CD4-positive, alpha-beta T cell (primary cell): Measurements from ENCODE around the gene ATP10A. TPM values are rescaled to one million over a fixed set of nuclear protein-coding genes. Genes with fewer than 3 reads are reported as not detected.

Source experiments
- ATAC-seq: fragments of 200-7000 bp; cut with Tn5 transposase; one replicate; pipeline ENCODE4 v1.10.0; 2022; ENCODE audit warnings: mild to moderate bottlenecking; ENCODE audit not compliant: poor library complexity
- CTCF ChIA-PET: fragments of 350-600 bp; sonication (Branson Sonifier 250); formaldehyde crosslinking; loops from one replicate; lab custom pipeline; 2021; ENCODE audit warnings: antibody characterized with exemption, inconsistent platforms; lab: Charles Lee
- POLR2A ChIA-PET: fragments of 350-600 bp; sonication (Branson Sonifier 250); formaldehyde crosslinking; loops from one replicate; lab custom pipeline; 2021; ENCODE audit warnings: antibody characterized with exemption, inconsistent platforms; lab: Charles Lee
- DNase-seq, 14 experiments: peaks; one replicate each; pipeline ENCODE4 v3.0.0-alpha.2; 2013 to 2020; ENCODE audit warnings: mixed read lengths in 2 of 14
- H3K27ac ChIP-seq, 2 donors: one replicate each; pipeline versions ENCODE4 v1.5.1 to v1.7.0; 2013; ENCODE audit warnings: low read length in 2 of 2, low read depth in 1 of 2, mild to moderate bottlenecking in 1 of 2
- H3K27me3 ChIP-seq, 2 experiments: 1 replicate in 1 of 2; 2 replicates in 1 of 2; pipeline versions ENCODE4 v1.6.1 to v1.7.0; 2013; ENCODE audit warnings: low read length in 2 of 2, control low read depth in 1 of 2, mild to moderate bottlenecking in 1 of 2, moderate library complexity in 1 of 2; ENCODE audit not compliant: insufficient read depth in 2 of 2, control insufficient read depth in 1 of 2
- H3K36me3 ChIP-seq: one replicate; pipeline ENCODE4 v1.6.1; 2013; ENCODE audit warnings: low read length, control low read depth; ENCODE audit not compliant: insufficient read depth
- H3K4me1 ChIP-seq: one replicate; pipeline ENCODE4 v1.6.1; 2013; ENCODE audit warnings: low read length, control low read depth; ENCODE audit not compliant: insufficient read depth
- H3K4me3 ChIP-seq: one replicate; pipeline ENCODE4 v1.5.1; 2013; ENCODE audit warnings: mild to moderate bottlenecking, low read length, moderate library complexity
- H3K9me3 ChIP-seq, 2 experiments: 1 replicate in 1 of 2; 2 replicates in 1 of 2; pipeline versions ENCODE4 v1.6.1 to v1.7.0; 2013; ENCODE audit warnings: low read length in 2 of 2, mild to moderate bottlenecking in 2 of 2, control low read depth in 1 of 2, moderate library complexity in 1 of 2; ENCODE audit not compliant: control insufficient read depth in 1 of 2, insufficient read depth in 1 of 2
- H3K27ac Mint-ChIP-seq: one replicate; pipeline ENCODE4 v1.8.0; 2020; ENCODE audit warnings: mixed read lengths
- H3K27me3 Mint-ChIP-seq: one replicate; pipeline ENCODE4 v1.8.0; 2021; ENCODE audit warnings: mixed read lengths
- H3K36me3 Mint-ChIP-seq: one replicate; pipeline ENCODE4 v1.8.0; 2021; ENCODE audit warnings: low read depth, mixed read lengths
- H3K4me1 Mint-ChIP-seq: one replicate; pipeline ENCODE4 v1.8.0; 2021; ENCODE audit warnings: low read depth, mixed read lengths
- H3K4me3 Mint-ChIP-seq: one replicate; pipeline ENCODE4 v1.8.0; 2020; ENCODE audit warnings: mild to moderate bottlenecking, mixed read lengths
- H3K9me3 Mint-ChIP-seq: one replicate; pipeline ENCODE4 v1.8.0; 2020; ENCODE audit warnings: mixed read lengths
- CTCF ChIP-seq: fragments of 200-600 bp; IDR thresholded peaks from one replicate; pipeline ENCODE4 v1.8.0; 2022; ENCODE audit warnings: antibody characterized with exemption, mild to moderate bottlenecking
- intact Hi-C, 2 experiments: fragments of 100-400 bp; cut with DNase I in 1 of 2; cut with micrococcal nuclease in 1 of 2; formaldehyde crosslinking; loops; one replicate each; pipeline versions ENCODE4 v1.15.1 to v1.9.0; 2023 to 2025; cut with DNase I, micrococcal nuclease
- total RNA-seq, 174 experiments: library from RNA in 2 of 174; stranded (reverse) in 2 of 174; gene quantifications; one replicate each; pipeline ENCODE4 v1.2.3 and lab custom pipeline; 2021 to 2026

ATP10A gene
- total RNA-seq, 2 experiments from 2014 or later, result 30.0 to 30.4 TPM

GRCh38 chr15:25905140-25905539 is 42.0 kb upstream of the ATP10A start:
- DNase-seq, result no peak
- Histone ChIP-seq H3K4me1 (peaks cover 7% of the 10 kb centered on the region), H3K36me3 (no peaks in the 10 kb centered on the region), H3K27me3 (no peaks in the 10 kb centered on the region), H3K27ac (no peak overlapping the region), H3K9me3 (no peaks in the 10 kb centered on the region), H3K4me3 (no peak overlapping the region)
- peaks cover 4% of the 10 kb centered on the region for H3K4me1 Mint-ChIP-seq
- intact Hi-C loops, result no loop called here
- ChIA-PET POLR2A (no interaction called here), CTCF (interaction anchor here (1.7 kb wide), 1 partner anchor 28 kb away, joined by 5 read pairs; no protein-coding TSS in a partner anchor)
- no peaks in the 10 kb centered on the region for H3K27me3 Mint-ChIP-seq
- H3K27ac Mint-ChIP-seq, result no peak overlapping the region
- H3K9me3 Mint-ChIP-seq, result no peaks in the 10 kb centered on the region
- no peaks in the 10 kb centered on the region for H3K36me3 Mint-ChIP-seq
- no peak for ATAC-seq
- no peak overlapping the region for H3K4me3 Mint-ChIP-seq
- no peak for TF ChIP-seq CTCF

- peaks cover 7% of the 10 kb centered on the region for H3K4me1 ChIP-seq
- ChIA-PET POLR2A (no interaction called here), CTCF (no interaction called here)
- no peaks in the 10 kb centered on the region for H3K36me3 Mint-ChIP-seq
- peaks cover 4% of the 10 kb centered on the region for H3K4me1 Mint-ChIP-seq
- no peaks in the 10 kb centered on the region for H3K27me3 ChIP-seq
- no peak overlapping the region for H3K4me3 ChIP-seq
- no peak overlapping the region for H3K4me3 Mint-ChIP-seq
- H3K27ac Mint-ChIP-seq, result no peak overlapping the region
- no peak for DNase-seq
- no peaks in the 10 kb centered on the region for H3K9me3 Mint-ChIP-seq
- intact Hi-C loops, result no loop called here
- H3K9me3 ChIP-seq, result no peaks in the 10 kb centered on the region
- TF ChIP-seq CTCF, result no peak
- H3K27me3 Mint-ChIP-seq, result no peaks in the 10 kb centered on the region
- no peaks in the 10 kb centered on the region for H3K36me3 ChIP-seq
- no peak overlapping the region for H3K27ac ChIP-seq
- ATAC-seq, result no peak
These were observed 40.0 kb upstream of the ATP10A start for GRCh38 chr15:25903024-25903581.

GRCh38 chr15:25901811-25902605 is 38.9 kb upstream of the ATP10A start:
- Histone ChIP-seq H3K4me3 (no peak overlapping the region), H3K27me3 (no peaks in the 10 kb centered on the region), H3K4me1 (peaks cover 7% of the 10 kb centered on the region), H3K36me3 (no peaks in the 10 kb centered on the region), H3K9me3 (no peaks in the 10 kb centered on the region), H3K27ac (no peak overlapping the region)
- Mint-ChIP-seq H3K36me3 (no peaks in the 10 kb centered on the region), H3K27me3 (no peaks in the 10 kb centered on the region), H3K4me1 (peaks cover 4% of the 10 kb centered on the region), H3K9me3 (no peaks in the 10 kb centered on the region), H3K27ac (no peak overlapping the region), H3K4me3 (no peak overlapping the region)
- intact Hi-C loops, result no loop called here
- ChIA-PET POLR2A (interaction anchor here (0.6 kb wide), 1 partner anchor 192 kb away, joined by 3 read pairs; no protein-coding TSS in a partner anchor), CTCF (no interaction called here)
- ATAC-seq (no peak), DNase-seq (no peak)
- no peak for TF ChIP-seq CTCF
